SK-N-MC (cell line): Measurements from ENCODE around the gene GPR65.

Experiments
- EZH2 ChIP-seq: fragments of 200-600 bp; sonication (generic); IDR thresholded peaks from one replicate; pipeline ENCODE4 v1.6.1; 2017; ENCODE audit warnings: antibody characterized with exemption
- FOXP2 ChIP-seq: optimal IDR thresholded peaks from 2 replicates; pipeline ENCODE3; 2011; ENCODE audit warnings: mild to moderate bottlenecking, moderate library complexity; ENCODE audit not compliant: insufficient read depth; ENCODE audit errors: extremely low read length, control extremely low read depth
- POLR2AphosphoS5 ChIP-seq: IDR thresholded peaks from 2 replicates; pipeline ENCODE4 v1.6.1; 2012; ENCODE audit warnings: mild to moderate bottlenecking, low read depth, low read length, borderline replicate concordance

DNA sequence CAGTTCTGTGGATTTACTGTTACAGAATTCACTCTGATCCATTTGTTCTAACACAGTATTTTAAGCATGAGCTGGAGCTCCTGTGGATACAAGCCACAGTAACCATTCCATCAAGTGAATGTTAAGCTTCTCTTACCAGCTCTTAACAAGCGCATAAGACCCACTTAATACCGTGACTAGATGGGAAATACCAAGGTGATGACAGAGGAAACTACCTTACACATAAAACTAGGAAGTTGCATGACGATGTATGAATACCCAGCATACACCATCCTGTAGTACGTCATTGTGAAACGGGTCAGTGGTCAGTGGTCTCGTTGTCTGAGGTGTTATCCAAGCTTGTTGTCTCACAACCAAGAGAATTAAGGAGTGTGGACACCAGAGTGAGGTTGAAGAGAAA is 10.0 kb upstream of the GPR65 start:
- TF ChIP-seq EZH2 (no peak), POLR2AphosphoS5 (no peak), FOXP2 (no peak)
